A172 (cell line): ENCODE results near the gene PPP6R3. TPM values are rescaled to one million over a fixed set of nuclear protein-coding genes. Genes with fewer than 3 reads are reported as not detected.

Experiments
- DNase-seq: peaks from one replicate; pipeline ENCODE4 v3.0.0-alpha.2; 2015; ENCODE audit warnings: low spot score
- total RNA-seq: library from RNA; depleted of rRNA; stranded (reverse); fragments of >200 nt; shearing (Covaris generic); gene quantifications from 2 replicates; pipeline ENCODE4 v1.2.3, GENCODE V29; 2014

The PPP6R3 gene
- total RNA-seq, 1 experiment from 2014 or later = 116 TPM

DNA sequence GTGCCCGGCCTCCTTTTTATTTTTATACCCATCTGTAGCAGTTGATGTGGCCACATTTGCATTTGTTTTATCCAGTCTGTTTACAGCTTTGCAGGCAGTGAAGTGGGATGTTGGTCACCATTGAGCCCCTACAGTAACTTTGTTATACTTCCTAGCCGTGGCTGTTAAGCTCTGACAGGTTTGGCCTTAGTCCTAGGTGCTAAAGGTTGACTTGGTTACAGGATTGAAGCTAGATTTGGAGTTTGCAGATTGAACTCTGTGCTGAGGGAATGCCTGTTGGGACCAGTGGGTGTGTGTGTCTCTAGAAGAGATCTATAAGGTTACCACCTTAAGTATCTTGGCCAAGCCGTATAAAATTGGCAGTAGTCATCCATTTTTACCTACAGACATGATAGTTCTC is 91.2 kb downstream of the PPP6R3 start:
- no peak for DNase-seq

DNA sequence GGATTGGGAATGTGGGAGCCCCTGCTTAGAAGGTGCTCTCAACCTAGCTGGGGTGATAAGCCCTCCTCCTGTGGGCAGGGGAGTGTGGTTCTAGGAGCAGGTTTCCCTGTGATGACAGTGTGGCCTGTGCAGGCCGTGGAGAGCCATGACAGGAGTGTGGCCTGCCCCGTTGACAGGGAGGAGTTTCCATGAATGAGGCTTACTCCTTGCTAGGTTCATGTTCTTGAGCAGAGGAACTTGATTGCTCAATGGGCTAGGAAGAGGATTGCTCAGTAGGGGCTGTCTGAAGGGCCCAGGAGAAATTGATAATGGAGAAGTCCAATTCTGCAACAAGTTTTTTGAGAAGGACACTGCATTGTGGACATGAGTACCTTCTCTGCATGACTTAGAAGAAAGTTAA is 92.0 kb downstream of the PPP6R3 start:
- no peak for DNase-seq

DNA sequence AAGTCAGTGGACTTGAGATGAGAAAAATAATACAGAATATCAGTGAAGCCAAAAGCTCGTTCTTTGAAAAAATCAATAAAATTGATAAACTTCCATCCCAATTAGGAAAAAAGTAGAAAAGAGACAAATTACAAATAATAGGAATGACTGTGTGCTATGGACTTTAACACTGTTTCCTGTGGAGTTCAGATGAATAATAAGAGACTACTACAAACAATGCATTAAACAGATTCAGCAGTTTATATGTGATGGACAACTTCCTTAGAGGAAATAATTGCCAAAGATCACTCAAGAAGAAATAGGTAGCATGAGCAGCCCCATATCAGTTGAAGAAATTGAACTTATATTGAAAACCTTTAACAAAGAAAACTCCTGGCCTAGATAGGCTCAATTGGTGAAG is 99.7 kb downstream of the PPP6R3 start:
- DNase-seq = no peak

DNA sequence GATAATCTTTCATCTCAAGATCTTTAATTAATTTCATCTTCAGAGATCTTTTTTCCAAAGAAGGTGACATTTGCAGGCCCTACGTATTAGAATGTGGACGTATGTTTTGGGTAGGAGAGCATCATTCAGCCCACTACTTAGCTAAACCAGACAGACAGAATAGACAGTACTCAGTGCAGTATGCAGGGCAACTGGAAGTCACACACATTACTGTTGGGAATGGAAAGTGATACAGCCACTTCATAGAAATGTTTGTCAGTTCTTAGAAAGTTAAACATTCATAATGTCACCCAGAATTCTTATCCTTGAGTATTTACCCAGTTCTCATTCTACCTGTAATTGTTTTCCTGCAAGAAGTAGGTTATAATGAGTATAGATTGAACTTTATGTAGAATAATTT is 102.9 kb downstream of the PPP6R3 start:
- DNase-seq = no peak

DNA sequence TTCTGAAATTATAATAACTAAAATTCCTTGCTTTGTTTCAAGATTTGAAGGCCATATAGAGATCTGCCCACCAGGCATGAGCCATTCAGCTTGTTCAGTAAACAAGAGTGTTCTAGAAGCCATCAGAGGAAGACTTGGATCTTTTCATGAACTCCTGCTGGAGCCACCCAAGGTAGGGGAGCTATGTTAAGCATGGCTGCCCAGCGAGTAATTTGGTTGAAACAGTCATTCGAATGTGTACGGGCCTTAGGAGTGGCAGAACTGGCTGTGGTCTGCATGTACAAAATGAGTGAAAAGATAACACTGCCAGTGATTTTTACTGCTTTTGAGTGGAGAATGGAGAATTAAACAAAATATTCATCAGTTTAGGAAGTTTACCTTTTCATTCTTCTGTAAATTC is 103.7 kb downstream of the PPP6R3 start:
- no peak for DNase-seq

DNA sequence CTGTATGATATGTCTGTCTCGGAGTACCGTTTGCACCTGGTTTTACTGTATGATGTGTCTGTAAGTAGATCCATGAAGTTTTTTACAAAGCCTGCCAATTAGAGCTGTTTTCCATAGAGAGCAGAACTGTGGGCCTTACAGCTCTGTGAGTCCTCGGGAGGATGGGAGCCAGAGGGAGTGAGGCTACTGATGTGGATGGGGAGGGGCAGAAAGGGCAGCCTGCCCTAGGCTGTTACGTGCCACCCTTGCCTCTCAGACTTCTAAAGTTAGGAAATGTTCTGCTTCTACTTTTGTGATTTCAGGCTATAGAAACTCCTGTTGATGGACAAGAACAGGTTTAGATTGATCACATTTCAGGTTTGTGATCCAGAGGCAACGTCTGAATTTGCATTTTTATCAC is 105.2 kb downstream of the PPP6R3 start:
- no peak for DNase-seq

DNA sequence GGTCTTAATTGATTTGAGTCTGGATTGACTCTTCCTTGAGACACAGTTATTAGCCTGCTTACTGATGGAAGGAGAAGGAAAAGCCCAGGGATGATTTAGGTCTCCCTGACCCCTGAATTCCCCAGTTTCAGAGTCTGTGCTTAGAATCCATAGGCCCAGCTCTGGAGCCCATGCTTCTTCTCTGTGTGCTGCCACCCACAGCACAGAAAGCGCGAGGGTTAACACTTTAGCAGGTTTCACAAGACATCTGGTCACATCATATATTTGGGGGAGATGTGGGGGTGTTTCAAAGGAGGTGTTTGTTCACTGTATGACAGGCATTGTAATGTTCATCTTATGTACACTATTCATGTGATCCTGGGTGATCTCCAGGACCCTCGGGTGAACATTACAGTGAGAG is 107.0 kb downstream of the PPP6R3 start:
- no peak for DNase-seq

DNA sequence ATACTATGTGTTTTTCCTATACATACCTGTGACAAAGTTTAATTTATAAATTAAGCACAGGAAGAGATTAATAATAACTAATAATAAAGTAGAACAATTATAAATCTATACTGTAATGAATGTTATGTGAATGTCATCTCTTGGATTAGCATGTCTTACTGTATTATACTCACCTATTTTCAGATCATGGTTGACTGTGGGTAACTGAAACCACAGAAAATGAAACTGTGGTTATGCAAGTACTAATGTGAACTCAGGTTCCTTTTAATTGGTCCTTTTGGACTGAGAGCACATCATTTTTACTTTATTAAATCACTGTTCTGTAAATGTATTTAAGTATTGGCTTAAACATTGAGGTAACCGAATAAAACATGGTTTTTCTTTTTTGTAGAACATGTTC is 108.8 kb downstream of the PPP6R3 start:
- DNase-seq = no peak

DNA sequence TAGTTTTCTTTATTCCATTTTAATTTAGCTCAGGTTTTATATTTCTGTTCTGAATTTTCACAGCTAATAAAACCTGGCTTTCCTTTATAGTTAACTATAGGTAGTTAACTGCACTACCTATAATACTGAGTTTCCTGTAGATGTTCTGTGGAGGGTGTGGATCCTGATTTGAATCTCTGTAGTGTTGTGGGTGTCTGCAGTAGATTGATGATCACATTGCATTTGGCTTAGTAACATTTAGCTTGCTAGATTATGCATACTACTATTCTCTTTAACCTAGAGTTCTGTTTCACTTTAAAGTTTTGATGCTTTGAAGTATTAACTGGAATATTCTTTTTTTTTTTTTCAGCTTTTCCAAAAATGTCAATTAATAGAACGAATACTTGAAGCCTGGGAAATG is 110.1 kb downstream of the PPP6R3 start:
- no peak for DNase-seq

DNA sequence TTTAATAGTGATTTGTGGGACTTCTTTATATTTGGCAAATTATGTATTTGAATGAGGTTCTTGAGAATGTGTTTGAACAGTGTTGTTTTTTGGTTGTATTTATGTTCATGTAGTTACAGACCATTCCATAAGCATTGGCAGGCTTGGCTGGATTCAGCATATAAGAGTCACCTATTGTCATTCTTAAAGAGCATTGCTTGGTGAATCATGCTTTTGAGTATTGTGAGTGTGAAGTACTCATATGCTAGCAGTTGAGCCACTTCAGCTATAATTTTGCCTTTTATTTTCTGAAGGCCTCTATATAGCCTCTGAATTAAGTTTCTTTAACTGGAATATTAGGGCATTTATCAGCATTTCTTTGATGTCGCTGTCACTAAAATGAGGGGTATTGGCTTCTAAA is 113.8 kb downstream of the PPP6R3 start:
- DNase-seq = no peak

DNA sequence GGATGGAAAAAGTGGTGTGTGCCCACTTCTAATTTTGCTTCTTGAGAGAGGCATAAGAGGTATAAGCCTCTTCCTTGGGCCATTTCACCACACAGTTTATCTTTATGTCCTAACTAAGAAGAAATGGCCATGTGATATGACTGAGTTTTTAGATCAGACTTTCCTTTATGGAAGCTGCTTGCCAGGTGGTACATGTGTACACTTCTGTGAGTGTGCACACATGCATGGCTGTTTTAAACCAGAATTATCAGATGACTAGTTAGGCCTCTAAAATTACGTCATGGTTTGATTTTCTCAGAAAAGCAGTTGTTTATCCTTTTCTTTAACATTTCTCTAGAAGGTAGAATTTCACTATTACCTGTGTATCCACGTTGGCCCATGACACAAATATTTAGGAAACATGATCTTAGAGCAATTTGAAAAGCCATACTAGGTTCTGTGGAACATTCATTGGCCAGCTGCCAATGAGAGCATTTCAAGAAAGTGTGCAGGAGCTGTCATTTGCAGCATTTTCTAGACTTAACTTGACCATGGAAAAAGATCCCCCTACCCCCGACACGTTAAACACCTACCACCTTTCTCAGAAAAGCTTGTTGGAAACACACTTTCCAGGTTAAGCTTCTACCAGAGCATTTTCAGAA is 114.6 kb downstream of the PPP6R3 start:
- no peak for DNase-seq

DNA sequence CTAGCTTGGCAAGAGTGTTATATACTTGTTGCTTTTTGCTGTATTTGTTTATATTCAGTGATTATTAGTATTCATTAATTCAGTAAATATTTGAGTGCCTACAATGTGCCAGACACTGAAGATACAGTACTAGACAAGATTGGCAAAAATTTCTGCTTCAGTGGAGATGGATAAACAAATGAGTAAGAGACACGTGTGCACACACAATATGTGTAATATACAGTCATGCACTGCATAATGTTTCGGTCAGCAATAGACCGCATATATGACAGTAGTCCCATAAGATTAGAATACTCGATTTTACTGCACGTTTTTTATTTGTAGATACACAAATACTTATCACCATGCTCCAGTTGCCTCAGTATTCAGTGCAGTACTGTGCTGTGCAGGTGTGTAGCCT is 118.9 kb downstream of the PPP6R3 start:
- DNase-seq = no peak

DNA sequence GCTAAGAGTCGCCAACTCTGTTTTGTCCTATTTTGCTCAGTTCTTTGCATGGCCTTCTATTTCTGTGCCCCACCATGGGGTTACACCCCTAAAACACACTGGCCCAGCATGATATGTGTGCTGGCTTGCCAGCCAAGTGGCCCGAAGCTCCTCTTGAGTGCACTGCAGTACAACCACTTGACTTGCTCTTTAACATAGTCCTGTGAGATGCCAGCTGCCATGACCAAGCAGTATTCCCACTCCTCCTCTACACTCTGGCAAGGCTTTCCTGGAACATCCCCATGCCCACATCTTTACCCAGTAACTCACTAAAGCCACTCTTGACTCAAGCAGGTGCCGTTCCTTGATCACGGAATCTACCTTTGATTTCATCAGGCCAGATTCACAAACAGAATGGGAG is 120.9 kb downstream of the PPP6R3 start:
- DNase-seq = peak; percentile 9

DNA sequence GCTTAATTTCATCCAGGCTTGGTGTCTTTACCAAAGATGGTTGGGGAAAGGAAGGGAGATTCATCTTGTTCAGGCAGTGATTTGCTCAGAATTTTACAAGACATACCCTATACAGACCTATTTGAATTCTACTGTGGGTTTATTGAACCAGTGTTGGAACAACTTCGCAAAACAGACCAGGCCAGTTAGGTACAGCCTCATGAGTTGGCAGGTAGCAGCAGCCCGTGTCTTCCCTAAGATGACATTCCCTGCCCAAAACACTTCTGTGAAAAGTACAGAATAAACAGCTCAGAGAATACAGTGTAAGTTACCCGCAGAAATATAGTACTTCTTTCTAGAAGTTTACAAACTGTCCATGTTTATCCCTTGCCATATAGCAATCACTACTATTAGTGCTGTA is 121.3 kb downstream of the PPP6R3 start:
- DNase-seq = no peak

DNA sequence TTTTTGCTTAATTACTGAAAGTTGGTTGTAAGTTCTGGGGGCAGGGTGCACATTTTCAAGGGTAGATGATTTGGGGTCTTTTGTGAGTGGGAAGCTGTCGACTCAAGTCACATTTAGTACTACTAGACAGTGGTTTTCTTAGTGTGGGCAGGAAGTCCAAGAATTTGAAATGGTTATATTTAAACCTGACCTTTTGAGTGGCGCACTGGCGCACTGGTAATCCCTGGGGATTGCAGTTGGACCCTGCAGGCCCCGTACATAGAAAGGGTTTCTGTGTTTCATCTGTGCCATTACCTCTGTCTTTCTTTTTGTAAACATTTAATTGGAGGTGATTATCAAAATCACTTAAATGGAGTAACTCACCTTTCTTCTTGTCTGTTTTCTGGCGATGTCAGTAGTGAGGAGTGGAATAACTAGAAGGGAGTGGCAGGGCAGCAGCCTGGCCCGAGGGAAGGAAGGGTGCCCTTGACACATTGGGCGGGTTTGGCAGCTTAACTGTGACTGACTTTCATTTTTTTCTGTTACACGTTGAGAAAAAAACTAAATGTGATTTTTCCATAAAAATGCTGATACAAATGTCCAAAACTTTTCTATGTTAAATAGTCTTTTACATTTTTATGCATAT is 122.0 kb downstream of the PPP6R3 start:
- no peak for DNase-seq

DNA sequence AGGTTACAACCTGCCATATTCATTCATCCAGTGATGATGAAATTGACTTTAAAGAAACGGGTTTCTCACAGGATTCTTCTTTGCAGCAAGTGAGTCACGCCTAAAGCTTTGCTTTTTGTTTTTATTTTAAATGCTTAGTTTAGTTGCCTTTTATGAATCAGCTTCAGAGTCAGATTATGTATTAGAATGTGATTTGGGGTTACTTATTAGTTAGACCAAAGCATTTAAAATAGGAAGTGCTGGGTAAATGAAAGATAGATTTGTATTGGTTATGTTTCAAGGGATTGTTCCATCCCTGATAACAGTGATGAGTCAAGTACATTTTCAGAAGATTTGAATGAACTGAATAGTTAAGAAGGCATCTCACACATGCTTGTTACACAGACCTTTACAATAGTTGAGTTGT is 122.5 kb downstream of the PPP6R3 start:
- peak; percentile 2 for DNase-seq

DNA sequence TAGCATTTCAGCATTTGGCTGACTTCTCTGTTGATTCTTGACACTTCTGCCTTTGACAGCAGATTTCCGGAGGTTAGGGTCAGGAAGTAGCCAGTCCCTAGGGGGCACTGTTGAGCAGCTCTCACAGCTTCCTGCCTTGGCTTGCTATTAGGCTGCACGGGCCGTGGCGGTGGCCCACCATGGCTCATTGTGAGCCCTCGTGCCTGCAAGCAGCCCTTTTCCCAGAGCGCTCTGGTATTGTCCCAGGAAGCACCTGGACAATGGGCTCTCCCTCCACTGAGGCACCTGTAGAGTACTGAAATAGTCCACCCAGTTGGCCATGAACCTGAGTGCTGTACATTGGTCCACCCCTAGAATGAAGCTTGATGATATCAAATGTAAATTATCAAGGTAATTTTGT is 123.5 kb downstream of the PPP6R3 start:
- DNase-seq = peak; percentile 14

DNA sequence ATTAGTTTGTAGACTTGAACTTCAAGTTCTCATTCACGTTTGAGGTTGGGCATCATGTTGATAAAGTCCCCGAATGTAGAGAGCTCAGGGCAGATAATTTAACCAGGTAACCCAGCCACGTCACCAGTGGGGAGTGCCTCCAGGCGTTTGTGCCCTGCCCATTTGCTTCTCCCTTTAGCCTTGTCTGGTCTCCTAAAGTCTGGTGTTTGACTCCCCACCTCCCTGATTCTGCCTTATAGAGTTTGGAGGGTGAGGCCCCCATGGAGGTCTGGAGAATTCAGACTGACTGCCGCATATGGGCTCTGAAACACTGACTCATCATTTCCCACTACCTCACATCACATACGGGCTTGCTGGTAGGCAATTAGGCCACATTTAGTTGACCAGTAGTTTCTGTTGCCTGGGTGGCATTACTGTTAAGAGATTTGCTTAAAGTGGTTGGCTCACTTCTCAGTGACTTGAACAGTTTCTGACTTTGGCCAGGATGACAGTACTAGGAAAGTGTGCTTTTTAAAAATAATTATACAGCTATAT is 124.5 kb downstream of the PPP6R3 start:
- no peak for DNase-seq

DNA sequence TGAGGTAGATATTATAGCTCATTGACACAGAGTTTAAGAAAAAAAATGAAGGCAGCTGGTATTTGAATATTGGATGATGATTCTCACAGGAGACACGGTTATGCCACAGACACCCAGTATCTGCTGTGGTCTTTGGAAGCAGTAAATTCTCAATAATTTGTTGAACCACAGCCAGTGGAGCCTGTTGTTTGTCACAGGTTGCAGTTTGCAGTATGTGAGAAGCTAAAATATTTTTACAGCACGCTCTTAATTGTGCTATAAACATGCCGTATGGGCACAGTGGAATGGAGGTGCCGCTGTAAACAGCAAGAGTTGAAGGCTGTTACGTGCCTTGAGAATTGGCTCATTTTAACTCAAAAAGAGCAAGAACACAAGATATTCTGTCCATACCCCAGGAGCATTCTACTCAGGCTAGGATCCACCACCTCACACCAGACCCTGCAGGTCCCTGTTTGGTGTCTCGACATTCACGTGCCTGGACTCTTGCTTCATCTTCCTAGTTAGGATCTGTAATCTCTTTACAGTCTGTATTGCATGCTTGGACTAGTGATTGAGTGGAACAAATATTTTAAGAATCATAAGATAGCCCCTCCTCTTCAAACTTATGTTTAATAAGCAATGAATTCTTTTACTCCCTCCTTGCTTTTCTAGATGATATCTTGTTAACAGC is 129.1 kb downstream of the PPP6R3 start:
- DNase-seq = no peak

DNA sequence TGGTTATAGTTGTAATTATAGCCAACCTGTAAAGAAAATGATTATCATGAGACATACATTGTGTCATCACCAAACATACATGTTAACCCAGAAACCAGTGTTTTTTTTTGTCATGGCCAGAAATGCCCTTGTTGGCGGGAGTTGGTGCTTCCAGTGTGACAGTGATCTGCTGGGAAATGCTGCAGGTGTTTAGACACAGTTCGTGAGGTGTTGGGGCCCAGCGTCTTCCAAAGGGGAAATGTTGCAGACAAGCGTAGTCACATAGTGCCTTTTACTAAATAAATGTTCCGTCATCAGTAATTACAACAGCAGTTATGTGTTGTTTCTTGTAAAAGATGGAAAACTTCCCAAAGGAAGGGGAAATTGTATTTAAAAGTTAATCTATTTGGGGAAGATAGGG is 131.2 kb downstream of the PPP6R3 start:
- DNase-seq = no peak

DNA sequence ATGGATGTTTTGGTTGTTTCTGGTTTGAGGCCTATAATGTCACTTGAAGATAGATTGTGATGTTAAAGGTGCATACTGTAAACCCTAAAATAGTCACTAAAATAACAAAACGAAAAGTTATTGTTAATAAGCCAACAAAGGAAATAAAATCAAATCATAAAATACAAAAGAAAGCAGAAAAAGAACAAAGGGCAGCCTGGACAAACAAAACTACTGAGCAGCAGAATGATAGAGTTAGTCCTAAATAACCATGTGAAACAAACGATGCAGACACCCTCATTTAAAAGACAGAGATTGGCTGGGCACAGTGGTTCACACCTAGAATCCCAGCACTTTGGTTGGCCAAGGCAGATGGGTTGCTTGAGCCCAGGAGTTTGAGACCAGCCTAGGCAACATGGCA is 132.9 kb downstream of the PPP6R3 start:
- DNase-seq = no peak

DNA sequence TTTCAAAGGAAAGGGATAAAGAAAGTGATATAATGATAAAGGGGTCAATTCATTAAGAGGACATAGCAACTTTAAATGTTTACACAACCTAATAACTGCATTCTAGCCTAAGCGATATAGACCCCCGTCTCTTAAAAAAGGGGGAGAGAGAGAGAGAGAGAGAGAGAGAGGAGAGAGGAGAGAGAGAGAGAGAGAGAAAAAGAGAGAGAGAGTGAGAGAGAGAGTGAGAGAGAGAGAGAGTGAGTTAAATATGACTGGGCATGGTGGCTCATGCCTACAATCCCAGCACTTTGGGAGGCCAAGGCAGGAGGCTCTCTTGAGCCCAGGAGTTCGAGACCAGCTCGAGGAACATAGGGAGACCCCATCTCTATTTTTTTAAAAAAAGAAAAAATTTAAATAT is 133.6 kb downstream of the PPP6R3 start:
- no peak for DNase-seq

DNA sequence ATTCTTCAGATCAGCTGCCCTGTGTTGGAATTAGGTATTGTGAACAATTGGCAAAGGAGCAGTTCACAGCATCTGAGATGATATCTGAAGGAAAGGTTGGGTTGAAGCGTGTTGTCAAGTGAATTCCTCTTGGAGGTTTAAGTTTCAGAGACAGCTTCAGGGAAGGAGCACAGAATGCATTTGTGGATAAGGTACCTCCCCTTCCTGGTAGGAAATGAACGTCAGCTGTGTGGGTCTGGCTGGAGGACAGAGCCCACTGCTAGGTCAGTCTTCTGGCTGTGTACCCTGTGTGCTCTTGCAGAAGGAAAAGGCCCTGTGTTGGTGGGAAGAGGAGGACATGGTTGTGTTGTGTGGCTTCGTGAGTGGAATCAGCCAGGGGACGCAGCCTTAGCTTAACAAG is 135.7 kb downstream of the PPP6R3 start:
- DNase-seq = no peak
